WTC11 (cell line): Measurements from ENCODE around the gene CLSTN2.

Source experiments
- CTCF ChIP-seq: fragments of 200-600 bp; IDR thresholded peaks from 2 replicates; pipeline ENCODE4 v1.8.0; 2022; ENCODE audit warnings: antibody characterized with exemption
- FOXJ3 ChIP-seq: sonication (generic); formaldehyde crosslinking; IDR thresholded peaks from 2 replicates; pipeline ENCODE4 v1.9.0; 2021; ENCODE audit warnings: missing genetic modification reagents, mild to moderate bottlenecking, borderline replicate concordance
- FOXK1 ChIP-seq: sonication (generic); formaldehyde crosslinking; IDR thresholded peaks from 2 replicates; pipeline ENCODE4 v1.8.0; 2022; ENCODE audit warnings: mild to moderate bottlenecking, moderate library complexity, missing genetic modification reagents
- IRF2 ChIP-seq: sonication (generic); formaldehyde crosslinking; IDR thresholded peaks from 2 replicates; pipeline ENCODE4 v1.8.0; 2022; ENCODE audit warnings: low read depth, missing genetic modification reagents, borderline replicate concordance
- JUN ChIP-seq: sonication (generic); formaldehyde crosslinking; IDR thresholded peaks from 2 replicates; pipeline ENCODE4 v1.8.0; 2023; ENCODE audit warnings: mild to moderate bottlenecking, missing genetic modification reagents
- NR2C2 ChIP-seq: sonication (generic); formaldehyde crosslinking; IDR thresholded peaks from 2 replicates; pipeline ENCODE4 v1.8.0; 2022; ENCODE audit warnings: mild to moderate bottlenecking, missing genetic modification reagents
- NR3C1 ChIP-seq: sonication (generic); formaldehyde crosslinking; conservative IDR thresholded peaks from 2 replicates; pipeline ENCODE4 v1.8.1; 2023; ENCODE audit warnings: low read depth, mild to moderate bottlenecking, missing genetic modification reagents
- SP1 ChIP-seq: sonication (generic); formaldehyde crosslinking; conservative IDR thresholded peaks from 2 replicates; pipeline ENCODE4 v1.8.1; 2022; ENCODE audit warnings: missing genetic modification reagents
- ZNF138 ChIP-seq: sonication (generic); formaldehyde crosslinking; conservative IDR thresholded peaks from 2 replicates; pipeline ENCODE4 v1.8.1; 2022; ENCODE audit warnings: mild to moderate bottlenecking, moderate library complexity, missing genetic modification reagents
- ZNF232 ChIP-seq: sonication (generic); formaldehyde crosslinking; IDR thresholded peaks from 2 replicates; pipeline ENCODE4 v1.8.0; 2022; ENCODE audit warnings: mild to moderate bottlenecking, missing genetic modification reagents
- ZNF263 ChIP-seq: sonication (generic); formaldehyde crosslinking; IDR thresholded peaks from 2 replicates; pipeline ENCODE4 v1.8.1; 2022; ENCODE audit warnings: low read depth, mild to moderate bottlenecking, moderate library complexity, missing genetic modification reagents
- ZNF281 ChIP-seq: sonication (generic); formaldehyde crosslinking; IDR thresholded peaks from 2 replicates; pipeline ENCODE4 v1.8.0; 2023; ENCODE audit warnings: mild to moderate bottlenecking, missing genetic modification reagents
- TF ChIP-seq, protein P1 (sequence below): sonication (generic); formaldehyde crosslinking; IDR thresholded peaks from 2 replicates; pipeline ENCODE4 v1.8.1; 2022; ENCODE audit warnings: low read depth, missing genetic modification reagents, borderline replicate concordance
- TF ChIP-seq, protein P2 (sequence below): sonication (generic); formaldehyde crosslinking; IDR thresholded peaks from 2 replicates; pipeline ENCODE4 v1.8.1; 2023; ENCODE audit warnings: mild to moderate bottlenecking, missing genetic modification reagents

DNA sequence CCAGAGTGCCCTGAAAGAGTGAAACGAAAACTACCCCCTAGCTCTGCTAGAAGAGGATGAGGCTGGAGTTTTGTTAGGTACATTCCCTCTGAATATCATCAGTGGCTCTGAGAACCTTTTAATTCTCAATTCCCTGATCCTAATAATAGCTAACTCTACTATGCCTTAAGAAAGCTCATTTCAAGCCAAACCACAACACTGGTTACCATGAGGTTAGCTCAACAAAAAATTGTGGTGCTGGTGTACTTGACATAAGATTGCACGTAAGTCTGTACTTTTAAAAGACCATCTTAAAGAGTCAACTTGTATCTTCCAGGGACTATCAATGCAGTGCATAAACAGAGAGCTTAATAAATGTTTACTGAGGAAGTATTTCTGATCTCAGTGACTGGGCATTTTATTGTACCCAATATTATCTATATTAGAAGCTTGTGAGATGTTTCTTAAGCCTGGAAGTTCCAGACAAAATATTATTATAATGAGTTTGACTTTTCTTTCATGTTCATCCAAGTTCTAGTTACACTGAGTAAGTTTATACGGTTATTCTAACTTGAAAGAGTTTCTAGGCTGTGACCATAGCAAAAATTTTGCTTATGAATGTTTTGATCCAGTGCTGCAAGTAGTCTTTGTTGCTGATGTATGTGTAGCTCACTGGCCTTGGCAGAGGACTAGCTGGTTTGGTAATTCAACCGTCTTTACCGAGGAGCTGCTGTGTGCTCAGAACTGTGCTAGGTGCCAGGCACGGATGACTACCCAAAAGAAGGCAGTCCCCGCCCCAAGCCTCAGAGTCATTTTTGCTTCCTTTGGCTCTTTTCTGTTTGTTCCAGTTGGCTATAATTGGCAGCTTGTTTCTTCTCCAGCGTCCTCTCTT is 408.5 kb downstream of the CLSTN2 start:
- TF ChIP-seq CTCF (no peak), ZNF263 (CRISPR knock-in tag) (no peak), ZNF281 (no peak), FOXJ3 (CRISPR knock-in tag) (no peak), FOXK1 (CRISPR knock-in tag) (no peak), IRF2 (no peak), NR2C2 (CRISPR knock-in tag) (no peak), NR3C1 (CRISPR knock-in tag) (no peak), ZNF232 (no peak), JUN (CRISPR knock-in tag) (no peak), SP1 (CRISPR knock-in tag) (no peak), ZNF138 (CRISPR knock-in tag) (no peak)
- TF ChIP-seq, protein P1, sequence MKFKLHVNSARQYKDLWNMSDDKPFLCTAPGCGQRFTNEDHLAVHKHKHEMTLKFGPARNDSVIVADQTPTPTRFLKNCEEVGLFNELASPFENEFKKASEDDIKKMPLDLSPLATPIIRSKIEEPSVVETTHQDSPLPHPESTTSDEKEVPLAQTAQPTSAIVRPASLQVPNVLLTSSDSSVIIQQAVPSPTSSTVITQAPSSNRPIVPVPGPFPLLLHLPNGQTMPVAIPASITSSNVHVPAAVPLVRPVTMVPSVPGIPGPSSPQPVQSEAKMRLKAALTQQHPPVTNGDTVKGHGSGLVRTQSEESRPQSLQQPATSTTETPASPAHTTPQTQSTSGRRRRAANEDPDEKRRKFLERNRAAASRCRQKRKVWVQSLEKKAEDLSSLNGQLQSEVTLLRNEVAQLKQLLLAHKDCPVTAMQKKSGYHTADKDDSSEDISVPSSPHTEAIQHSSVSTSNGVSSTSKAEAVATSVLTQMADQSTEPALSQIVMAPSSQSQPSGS (CRISPR knock-in tag): no peak
- TF ChIP-seq, protein P2, sequence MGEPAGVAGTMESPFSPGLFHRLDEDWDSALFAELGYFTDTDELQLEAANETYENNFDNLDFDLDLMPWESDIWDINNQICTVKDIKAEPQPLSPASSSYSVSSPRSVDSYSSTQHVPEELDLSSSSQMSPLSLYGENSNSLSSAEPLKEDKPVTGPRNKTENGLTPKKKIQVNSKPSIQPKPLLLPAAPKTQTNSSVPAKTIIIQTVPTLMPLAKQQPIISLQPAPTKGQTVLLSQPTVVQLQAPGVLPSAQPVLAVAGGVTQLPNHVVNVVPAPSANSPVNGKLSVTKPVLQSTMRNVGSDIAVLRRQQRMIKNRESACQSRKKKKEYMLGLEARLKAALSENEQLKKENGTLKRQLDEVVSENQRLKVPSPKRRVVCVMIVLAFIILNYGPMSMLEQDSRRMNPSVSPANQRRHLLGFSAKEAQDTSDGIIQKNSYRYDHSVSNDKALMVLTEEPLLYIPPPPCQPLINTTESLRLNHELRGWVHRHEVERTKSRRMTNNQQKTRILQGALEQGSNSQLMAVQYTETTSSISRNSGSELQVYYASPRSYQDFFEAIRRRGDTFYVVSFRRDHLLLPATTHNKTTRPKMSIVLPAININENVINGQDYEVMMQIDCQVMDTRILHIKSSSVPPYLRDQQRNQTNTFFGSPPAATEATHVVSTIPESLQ (CRISPR knock-in tag): no peak
